ENCODE measurements around the gene ASTN1. TPM values are rescaled to one million over a fixed set of nuclear protein-coding genes. Genes with fewer than 3 reads are reported as not detected.

Gene ASTN1
- total RNA-seq, 4 donors from 2014 or later, result 0.11 to 0.33 (median 0.19) TPM

DNA sequence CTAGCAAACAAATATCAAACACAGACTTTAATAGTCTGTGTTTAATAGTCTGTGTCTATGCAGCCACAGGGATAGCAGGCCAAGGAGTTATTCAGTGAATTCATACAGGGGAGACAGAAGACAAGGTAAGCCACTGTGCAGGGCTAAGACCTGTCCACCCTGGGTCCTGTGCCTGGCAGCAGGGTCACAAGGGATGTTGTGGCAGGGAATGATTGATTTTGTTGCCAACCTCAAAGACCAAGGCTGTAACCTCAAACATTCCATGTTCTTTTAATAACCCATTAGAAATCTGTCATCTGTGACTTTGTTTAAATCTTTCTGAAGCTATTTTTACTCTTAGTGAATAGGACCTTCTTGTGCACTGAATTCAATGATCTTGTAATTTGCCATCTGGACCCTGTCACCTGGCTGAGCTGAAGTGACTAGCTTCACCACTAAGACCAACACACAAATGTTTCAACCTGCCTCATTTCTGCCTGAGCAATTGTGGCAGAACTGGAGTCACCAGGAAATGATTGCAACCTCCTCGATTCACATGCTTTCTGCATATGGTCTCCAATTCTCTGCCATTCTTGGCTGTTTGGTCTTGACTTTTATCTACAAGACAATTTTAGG is 154.2 kb downstream of the ASTN1 start:
- TF ChIP-seq CTCF (IDR thresholded peaks at IDR 0.05), result no peak
- TF ChIP-seq POLR2A (IDR thresholded peaks at IDR 0.05), result no peak
- H3K4me3 ChIP-seq (replicated peaks in 1 of 3), result no peak overlapping the region
- H3K27ac ChIP-seq, result no peak overlapping the region
- no peak for DNase-seq
- no peaks in the 10 kb centered on the region for H3K9me3 ChIP-seq
- intact Hi-C loops (cut with DNase I), result no loop called here
- no peaks in the 10 kb centered on the region for H3K36me3 ChIP-seq
- 72 to 76% methylated on average over 1 of the region's 1 CpG for WGBS, 2 donors
- H3K27me3 ChIP-seq, result no peaks in the 10 kb centered on the region
- peaks cover 0 to 3% of the 10 kb centered on the region in 2 donors for H3K4me1 ChIP-seq

- no peak for DNase-seq
- Histone ChIP-seq H3K27ac (no peak overlapping the region), H3K4me3 (replicated peaks in 1 of 3) (no peak overlapping the region), H3K36me3 (no peaks in the 10 kb centered on the region), H3K27me3 (no peaks in the 10 kb centered on the region), H3K4me1 (peaks cover 0 to 3% of the 10 kb centered on the region in 2 donors), H3K9me3 (no peaks in the 10 kb centered on the region)
- intact Hi-C loops (cut with DNase I), result no loop called here
- no peak for TF ChIP-seq CTCF (IDR thresholded peaks at IDR 0.05)
- WGBS, 2 donors, result 88 to 90% methylated on average over 3 of the region's 3 CpGs
Measured at GRCh38 chr1:177008653-177009052, 155.9 kb downstream of the ASTN1 start.

- Histone ChIP-seq H3K4me1 (peaks cover 0 to 3% of the 10 kb centered on the region in 2 donors), H3K27me3 (no peaks in the 10 kb centered on the region), H3K27ac (no peak overlapping the region), H3K36me3 (no peaks in the 10 kb centered on the region), H3K9me3 (no peaks in the 10 kb centered on the region), H3K4me3 (replicated peaks in 1 of 3) (no peak overlapping the region)
- intact Hi-C loops (cut with DNase I), result no loop called here
- 28 to 40% methylated on average over 8 of the region's 8 CpGs for WGBS, 2 donors
- DNase-seq, result no peak
- TF ChIP-seq POLR2A (IDR thresholded peaks at IDR 0.05), result no peak
- no peak for TF ChIP-seq CTCF (IDR thresholded peaks at IDR 0.05)
Measured at GRCh38 chr1:177007437-177008161, 156.9 kb downstream of the ASTN1 start.

- H3K36me3 ChIP-seq, result no peaks in the 10 kb centered on the region
- DNase-seq, result no peak
- no peak overlapping the region for H3K27ac ChIP-seq
- 80 to 82% methylated on average over 5 of the region's 5 CpGs for WGBS, 2 donors
- intact Hi-C loops (cut with DNase I), result no loop called here
- no peaks in the 10 kb centered on the region for H3K9me3 ChIP-seq
- H3K4me3 ChIP-seq (replicated peaks in 1 of 3), result no peak overlapping the region
- H3K27me3 ChIP-seq, result no peaks in the 10 kb centered on the region
- peaks cover 0 to 2% of the 10 kb centered on the region in 2 donors for H3K4me1 ChIP-seq
- no peak for TF ChIP-seq POLR2A (IDR thresholded peaks at IDR 0.05)
Measured at GRCh38 chr1:177002891-177003290, 161.6 kb downstream of the ASTN1 start.

GRCh38 chr1:177001556-177001955 is 163.0 kb downstream of the ASTN1 start:
- DNase-seq, result no peak
- no peak overlapping the region for H3K4me3 ChIP-seq (replicated peaks in 1 of 3)
- no peaks in the 10 kb centered on the region for H3K9me3 ChIP-seq
- H3K4me1 ChIP-seq, result no peaks in the 10 kb centered on the region
- 85 to 87% methylated on average over 2 of the region's 2 CpGs for WGBS, 2 donors
- TF ChIP-seq POLR2A (IDR thresholded peaks at IDR 0.05) (no peak), CTCF (IDR thresholded peaks at IDR 0.05) (no peak)
- no peak overlapping the region for H3K27ac ChIP-seq
- no peaks in the 10 kb centered on the region for H3K27me3 ChIP-seq
- no peaks in the 10 kb centered on the region for H3K36me3 ChIP-seq
- intact Hi-C loops (cut with DNase I), result no loop called here
